Glomerular endothelial cell (primary cell): ENCODE measurements around the gene AKAP8L. TPM values are rescaled to one million over a fixed set of nuclear protein-coding genes. Genes with fewer than 3 reads are reported as not detected.

ENCODE experiments used
- DNase-seq: peaks from one replicate; pipeline ENCODE4 v3.0.0-alpha.2; 2011; ENCODE audit warnings: low read depth, low spot score; ENCODE audit errors: extremely low read depth
- total RNA-seq: library from RNA; depleted of rRNA; stranded (reverse); fragments of >200 nt; gene quantifications from 2 replicates; pipeline ENCODE4 v1.2.3, GENCODE V29; 2015

The AKAP8L gene
- total RNA-seq, 1 donor from 2014 or later, result 106 TPM

DNA sequence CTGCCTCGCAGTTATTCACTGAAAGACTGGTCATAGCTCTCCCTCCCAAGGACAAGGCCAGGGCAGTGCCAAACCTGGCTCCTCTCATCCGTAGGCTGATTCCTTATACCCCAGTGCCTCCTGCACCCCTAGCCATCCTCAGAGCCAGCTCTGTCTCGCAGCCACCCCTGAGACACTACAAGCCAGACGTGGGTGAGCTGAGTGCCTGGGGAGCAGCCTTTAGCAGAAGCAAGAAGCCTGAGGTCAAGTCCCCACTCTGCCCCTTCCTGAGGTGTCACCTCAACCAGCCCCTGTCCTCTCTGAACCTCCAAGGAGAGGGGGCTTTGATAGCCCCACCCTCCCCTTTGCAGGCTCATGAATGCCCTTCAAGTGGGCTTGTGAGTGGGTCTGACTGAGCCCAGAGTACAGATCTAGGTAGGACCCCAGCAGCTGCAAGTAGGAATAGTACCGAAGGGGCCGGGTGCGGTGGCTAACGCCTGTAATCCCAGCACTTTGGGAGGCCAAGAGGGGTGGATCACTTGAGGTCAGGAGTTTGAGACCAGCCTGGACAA lies 14.8 kb upstream of the AKAP8L start:
- no peak for DNase-seq

DNA sequence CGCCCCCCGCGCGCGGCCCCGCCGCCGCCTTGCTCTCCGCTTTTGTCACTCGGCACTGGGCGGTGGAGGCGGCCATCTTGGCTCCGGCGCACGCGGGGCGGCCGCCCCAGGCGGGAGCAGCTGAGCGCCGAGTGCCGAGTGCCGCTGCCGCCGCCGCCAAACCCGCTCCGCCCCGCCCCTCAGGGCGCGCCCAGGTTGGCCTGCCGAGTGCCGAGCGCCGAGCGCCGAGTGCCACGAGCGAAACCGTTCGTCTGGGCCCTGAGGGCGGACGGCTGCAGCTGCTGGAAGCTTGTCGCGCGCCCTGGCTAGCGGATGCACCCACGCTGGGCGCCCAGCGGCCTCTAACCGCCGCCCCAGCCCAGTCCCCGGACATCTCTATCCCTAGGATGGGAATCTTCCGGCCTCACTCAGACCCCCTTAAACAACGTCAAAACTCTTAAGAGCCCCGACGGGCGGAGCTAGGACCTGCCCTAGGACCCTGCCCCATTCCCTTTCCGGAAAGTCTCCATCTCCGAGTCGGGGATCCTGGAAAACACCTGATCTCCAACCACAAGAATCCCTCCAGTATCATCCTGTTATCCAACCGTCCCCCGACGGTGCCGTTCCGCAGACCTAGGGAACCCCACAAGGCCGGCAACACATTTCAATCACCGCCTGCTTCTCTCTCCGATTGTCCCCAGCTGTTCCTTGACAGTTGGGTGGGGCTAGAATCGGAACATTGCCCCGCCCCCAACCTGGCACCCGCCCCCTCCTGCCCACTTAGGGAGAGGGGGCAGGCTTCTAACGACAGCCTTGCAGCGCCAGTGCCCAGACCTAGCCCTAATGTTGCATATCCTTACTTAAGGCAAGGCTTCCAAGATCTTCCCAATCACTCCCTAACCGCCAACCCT lies 14.1 kb upstream of the AKAP8L start:
- no peak for DNase-seq

GRCh38 chr19:15432018-15432494 lies 13.3 kb upstream of the AKAP8L start:
- DNase-seq, result no peak

- no peak for DNase-seq
Observed at GRCh38 chr19:15431396-15432017, 12.7 kb upstream of the AKAP8L start.

- DNase-seq, result no peak
Observed at GRCh38 chr19:15430526-15431120, 11.8 kb upstream of the AKAP8L start.

DNA sequence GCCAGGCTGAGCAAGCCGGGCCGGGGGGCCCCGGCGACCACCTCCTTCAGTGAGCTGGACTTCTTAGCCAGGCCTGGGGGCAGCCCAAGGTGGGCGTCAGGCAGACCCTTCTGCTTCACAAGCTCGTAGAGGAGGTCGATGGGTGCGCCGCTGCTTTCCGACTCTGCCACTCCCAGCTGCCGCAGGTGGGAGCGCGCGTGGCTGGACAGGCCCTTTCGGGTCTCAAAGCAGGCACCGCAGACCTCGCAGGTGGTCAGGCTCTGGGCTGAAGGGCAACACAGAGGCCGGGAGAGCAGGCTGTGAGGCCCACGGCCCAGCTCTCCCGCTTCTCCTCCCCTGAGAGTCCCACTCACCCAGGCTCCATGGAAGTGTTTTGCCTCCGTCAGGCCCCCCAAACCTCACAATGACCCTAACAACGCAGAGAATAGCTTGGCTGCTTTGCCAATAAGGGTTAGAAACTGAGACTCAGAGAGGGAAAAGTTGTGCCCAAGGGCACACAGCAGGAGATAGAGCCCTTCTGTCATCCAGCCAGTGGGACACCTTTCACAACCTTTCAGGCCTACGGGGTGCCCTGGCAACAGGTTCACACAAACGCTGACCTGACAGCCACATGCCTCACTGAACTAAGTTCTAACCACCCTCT lies 11.2 kb upstream of the AKAP8L start:
- no peak for DNase-seq

GRCh38 chr19:15428956-15429824 lies 10.4 kb upstream of the AKAP8L start:
- no peak for DNase-seq

- no peak for DNase-seq
Observed at GRCh38 chr19:15427991-15428471, 9.2 kb upstream of the AKAP8L start.

GRCh38 chr19:15427350-15427700 lies 8.5 kb upstream of the AKAP8L start:
- DNase-seq, result no peak

DNA sequence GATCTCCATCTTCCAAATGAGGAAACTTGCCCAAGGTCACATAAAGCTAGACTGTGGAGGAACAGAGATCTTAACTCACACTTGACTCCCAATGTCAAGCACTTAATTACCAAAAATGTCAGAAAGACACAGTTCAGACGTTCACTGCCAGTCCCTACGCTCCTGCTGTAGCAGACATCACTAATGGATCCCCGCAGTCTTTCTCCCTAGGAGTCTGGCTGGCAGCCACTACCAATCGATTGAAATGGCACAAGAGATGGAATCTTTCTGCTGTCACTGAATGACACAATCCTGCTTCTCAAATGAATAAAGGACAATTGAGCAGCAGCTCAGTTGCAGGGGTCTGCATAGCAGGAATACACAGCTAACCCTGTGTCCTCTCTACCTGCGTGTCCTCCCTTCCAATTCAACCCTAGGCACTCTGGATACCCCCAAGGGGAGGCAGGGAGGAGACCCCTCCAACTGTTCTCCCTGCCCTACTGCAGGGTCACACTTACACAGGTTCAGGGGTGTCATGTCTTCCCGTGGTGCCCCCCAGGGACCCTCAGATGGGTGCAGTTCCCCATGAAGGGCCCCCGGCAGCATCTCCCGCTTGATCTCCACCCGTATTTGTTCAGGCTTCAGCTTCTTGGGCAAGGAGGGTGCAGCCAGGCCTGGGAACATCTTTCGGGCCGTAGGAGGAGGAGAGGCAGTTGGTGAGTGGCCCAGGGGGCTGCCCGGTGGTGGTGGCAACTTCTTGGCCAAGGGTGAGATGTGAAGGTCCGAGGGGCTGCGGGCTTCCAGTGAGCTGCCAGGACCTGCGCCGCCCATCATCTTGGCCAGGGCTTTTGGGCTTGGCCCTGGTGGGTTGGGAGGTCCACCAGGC lies 7.9 kb upstream of the AKAP8L start:
- no peak for DNase-seq

DNA sequence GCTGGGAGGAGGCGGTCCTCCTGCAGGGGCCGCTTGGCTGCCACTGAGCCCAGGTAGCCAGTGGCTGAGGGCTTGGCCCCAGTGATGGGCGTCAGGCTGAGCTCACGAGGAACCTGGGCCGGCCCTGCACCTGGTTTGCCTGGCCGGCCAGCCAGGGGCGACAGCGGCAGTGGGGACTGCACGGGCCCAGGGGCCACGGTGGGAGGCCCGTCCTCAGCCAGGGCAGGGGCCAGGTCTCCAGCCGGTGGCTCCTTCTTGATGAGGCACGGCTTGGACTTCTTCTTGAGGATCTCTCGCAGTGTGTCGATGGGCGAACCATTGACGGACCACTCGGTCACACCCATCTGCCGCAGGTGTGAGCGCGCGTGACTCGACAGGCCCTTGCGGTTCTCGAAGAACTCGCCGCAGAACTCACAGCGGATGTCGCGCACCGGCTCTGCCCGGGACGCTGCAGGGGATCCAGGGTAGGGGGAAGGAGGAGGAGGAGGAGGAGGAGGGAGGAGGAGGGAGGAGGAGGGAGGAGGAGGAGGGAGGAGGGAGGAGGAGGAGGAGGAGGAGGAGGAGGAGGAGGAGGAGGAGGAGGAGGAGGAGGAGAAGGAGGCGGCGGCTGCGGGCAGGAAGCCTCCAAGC lies 6.6 kb upstream of the AKAP8L start:
- no peak for DNase-seq

DNA sequence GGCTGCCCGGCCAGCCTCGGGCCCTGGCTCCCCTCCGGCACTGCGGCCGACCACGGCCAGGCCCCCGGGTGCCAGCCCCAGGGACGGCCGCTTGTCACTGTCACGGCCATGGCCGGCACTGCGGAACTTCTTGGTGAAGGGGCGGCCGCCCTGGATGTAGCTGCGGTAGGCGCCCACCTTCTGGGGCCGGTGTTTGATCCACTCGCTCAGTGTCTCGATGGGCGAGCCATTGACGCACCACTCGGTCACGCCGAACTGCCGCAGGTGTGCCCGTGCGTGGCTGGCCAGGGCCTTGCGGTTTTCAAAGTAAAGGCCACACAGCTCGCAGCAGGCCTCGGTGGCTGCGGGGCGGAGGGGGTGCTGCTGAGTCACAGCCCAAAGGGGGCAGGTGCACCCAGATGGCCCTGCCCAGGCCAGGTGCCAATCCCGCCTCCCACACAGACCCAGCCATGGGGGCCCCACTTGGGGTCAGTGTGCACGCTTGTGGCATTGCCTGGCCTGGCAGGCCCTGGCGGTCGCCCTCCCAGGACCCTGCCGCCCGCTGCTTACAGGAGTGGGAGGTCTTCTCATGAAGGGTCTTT lies 6.0 kb upstream of the AKAP8L start:
- no peak for DNase-seq

GRCh38 chr19:15424121-15424520 lies 5.3 kb upstream of the AKAP8L start:
- DNase-seq, result no peak

DNA sequence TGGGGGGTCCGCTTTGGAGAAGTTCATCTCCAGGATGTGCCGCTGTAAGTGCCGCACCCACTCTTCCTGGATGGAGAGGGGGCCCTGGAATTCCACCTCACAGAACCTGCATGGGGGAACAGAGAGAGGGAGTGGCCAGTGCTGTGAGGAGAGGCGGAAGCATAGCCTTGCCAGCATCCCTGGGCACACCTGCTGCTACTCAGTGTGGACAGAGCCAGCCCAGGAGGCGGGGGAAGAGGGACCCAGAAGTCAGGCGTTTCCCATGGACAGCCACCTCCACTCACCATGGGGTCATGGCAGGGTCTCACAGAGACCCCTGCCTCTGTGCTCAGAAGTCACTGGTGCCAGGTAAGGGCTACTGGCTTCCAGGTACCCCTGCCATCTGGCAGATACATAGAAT lies 4.3 kb upstream of the AKAP8L start:
- no peak for DNase-seq

DNA sequence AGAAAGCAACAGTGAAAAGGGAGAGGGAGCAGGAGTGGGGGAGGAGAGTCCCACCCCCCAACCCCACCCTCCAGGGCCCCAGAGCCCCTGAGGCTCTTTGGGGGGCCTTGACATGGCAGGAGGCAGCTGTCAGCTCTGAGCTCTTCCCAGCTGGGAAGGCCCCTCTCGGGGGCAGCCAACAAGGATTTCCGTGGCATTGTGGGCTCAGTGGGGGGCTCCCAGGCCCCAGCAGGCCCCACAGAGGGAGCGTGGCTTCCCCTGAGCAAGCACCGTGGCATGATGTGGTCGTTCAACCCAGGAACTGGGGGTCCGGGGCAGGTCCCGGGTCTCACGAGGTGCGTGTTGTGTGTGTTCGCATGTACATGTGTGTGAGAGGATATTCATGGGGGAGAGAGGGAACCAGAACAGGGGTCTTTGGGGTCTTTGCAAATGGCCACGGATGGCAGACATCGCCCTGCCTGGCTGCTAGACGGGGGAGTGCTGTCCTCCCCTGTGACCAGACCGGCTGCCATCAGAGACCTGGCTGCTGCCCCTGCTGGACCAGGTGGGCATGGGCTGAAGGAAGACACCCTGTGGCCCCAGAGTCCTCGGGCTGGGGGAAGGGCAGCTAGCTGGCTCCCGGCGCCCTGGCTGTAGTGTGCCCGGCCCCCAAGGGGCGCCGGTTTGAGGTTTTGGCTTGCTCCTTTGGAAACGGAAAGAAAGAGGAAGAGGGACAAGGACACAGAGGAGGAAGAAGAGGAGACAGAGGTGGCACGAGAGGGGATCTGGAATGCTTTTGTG lies 3.7 kb upstream of the AKAP8L start:
- no peak for DNase-seq

- DNase-seq, result no peak
Observed at GRCh38 chr19:15421721-15422260, 3.0 kb upstream of the AKAP8L start.

DNA sequence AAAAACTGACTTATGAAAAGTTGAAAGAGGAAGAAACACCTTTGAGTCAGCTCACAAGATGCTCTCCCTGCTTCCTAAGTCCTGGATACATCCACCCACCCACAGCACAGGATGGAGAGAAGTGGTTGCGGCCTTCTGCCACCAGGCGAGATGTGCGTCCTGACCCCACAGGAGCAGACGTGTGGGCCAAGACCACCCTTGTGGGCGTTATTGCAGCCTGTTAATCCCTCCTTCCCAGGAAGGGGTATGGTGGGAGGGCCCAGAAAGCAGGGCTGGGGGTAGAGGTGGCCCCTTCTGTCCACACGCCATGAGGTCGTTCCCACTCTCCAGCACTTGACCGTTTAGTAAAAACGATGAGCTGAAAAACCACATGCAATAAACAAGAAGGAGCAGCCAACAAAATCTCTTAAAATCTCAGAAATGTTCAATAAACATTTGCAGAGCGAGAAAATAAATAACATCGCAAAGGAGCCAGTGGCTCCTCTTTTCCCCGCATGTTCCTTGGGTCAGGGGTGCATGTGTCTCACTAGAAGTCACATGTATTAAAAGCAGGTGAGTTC lies 2.4 kb upstream of the AKAP8L start:
- DNase-seq, result no peak
